ENCODE measurements around the gene CLPTM1L. TPM values are rescaled to one million over a fixed set of nuclear protein-coding genes. Genes with fewer than 3 reads are reported as not detected.

CLPTM1L gene
- total RNA-seq, 1 donor from 2014 or later: 84.8 TPM

GRCh38 chr5:1299961-1300360, 44.9 kb downstream of the CLPTM1L start:
- peaks cover 53% of the 10 kb centered on the region for H3K27me3 Mint-ChIP-seq
- H3K4me3 Mint-ChIP-seq: no peak overlapping the region
- TF ChIP-seq, protein P1, sequence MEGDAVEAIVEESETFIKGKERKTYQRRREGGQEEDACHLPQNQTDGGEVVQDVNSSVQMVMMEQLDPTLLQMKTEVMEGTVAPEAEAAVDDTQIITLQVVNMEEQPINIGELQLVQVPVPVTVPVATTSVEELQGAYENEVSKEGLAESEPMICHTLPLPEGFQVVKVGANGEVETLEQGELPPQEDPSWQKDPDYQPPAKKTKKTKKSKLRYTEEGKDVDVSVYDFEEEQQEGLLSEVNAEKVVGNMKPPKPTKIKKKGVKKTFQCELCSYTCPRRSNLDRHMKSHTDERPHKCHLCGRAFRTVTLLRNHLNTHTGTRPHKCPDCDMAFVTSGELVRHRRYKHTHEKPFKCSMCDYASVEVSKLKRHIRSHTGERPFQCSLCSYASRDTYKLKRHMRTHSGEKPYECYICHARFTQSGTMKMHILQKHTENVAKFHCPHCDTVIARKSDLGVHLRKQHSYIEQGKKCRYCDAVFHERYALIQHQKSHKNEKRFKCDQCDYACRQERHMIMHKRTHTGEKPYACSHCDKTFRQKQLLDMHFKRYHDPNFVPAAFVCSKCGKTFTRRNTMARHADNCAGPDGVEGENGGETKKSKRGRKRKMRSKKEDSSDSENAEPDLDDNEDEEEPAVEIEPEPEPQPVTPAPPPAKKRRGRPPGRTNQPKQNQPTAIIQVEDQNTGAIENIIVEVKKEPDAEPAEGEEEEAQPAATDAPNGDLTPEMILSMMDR (conservative IDR thresholded peaks at IDR 0.05): no peak
- no peaks in the 10 kb centered on the region for H3K9me3 Mint-ChIP-seq
- peaks cover 5% of the 10 kb centered on the region for H3K4me1 Mint-ChIP-seq (ENCODE audit: unreplicated experiment)
- no peaks in the 10 kb centered on the region for H3K36me3 Mint-ChIP-seq
- H3K27ac Mint-ChIP-seq: no peak overlapping the region
- no peak for DNase-seq (ENCODE audit: extremely low spot score, unreplicated experiment)

DNA sequence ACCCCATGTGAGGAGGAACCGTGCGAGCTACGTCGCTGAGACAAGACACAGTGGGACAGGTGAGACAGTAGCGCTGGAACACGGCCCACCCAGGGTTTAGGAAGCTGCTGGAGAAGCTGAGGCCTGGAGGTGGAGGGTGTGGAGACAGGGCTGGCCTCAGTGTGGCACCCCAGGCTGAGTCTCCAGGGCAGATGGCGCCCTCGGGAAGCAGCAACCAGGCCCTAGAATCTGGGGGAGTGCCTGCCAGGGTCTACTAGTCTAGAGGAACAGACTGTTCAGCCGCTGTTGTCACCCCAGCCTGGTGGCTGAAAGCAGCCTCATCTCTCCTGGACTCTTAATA, 45.4 kb downstream of the CLPTM1L start:
- H3K27me3 Mint-ChIP-seq: peaks cover 49% of the 10 kb centered on the region

DNA sequence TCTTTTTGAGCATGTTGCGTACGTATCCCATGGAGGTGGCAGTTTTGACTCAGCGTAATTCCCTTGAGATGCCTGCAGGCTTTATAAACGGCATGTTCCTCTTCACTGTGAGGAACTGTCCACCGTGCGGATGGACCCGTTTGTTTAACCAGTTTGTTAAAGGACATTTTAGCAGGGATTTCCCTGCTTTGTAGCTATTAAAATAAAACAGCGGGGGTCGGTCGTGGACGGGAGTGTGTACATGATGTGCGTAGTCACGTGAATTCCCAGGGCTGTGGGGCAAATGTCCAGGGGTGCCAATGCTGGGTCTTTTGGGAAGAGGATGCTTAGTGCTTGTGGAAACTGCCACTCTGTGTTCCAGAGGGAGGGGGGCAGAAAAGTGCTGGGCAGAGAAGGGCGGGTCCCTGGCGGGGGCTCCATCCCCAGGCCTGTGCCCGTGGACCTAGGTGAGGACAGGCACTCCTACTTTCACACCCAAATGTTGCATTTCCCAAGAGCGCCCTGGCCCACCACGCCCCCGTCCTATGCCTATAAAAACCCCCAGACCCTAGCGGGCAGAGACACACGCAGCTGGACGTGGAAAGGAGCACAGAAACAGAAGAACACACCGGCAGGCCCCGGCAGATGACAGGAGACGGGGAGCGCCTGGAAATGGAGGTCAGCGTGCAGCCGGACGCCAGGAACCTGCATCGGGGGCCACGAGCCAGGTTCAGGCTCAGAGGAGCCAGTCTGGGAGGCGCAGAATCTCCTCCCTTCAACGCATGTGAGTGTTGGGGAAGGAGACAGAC, 46.0 kb downstream of the CLPTM1L start:
- H3K36me3 Mint-ChIP-seq: no peaks in the 10 kb centered on the region
- no peaks in the 10 kb centered on the region for H3K9me3 Mint-ChIP-seq
- no peak overlapping the region for H3K4me3 Mint-ChIP-seq
- peaks cover 5% of the 10 kb centered on the region for H3K4me1 Mint-ChIP-seq (ENCODE audit: unreplicated experiment)
- H3K27ac Mint-ChIP-seq: no peak overlapping the region
- peaks cover 44% of the 10 kb centered on the region for H3K27me3 Mint-ChIP-seq
- no peak for DNase-seq (ENCODE audit: extremely low spot score, unreplicated experiment)
- TF ChIP-seq, protein P1 (conservative IDR thresholded peaks at IDR 0.05): no peak

More for the DNA sequence above, 45.4 kb downstream of the CLPTM1L start:
- TF ChIP-seq, protein P1 (conservative IDR thresholded peaks at IDR 0.05): no peak
- no peak overlapping the region for H3K4me3 Mint-ChIP-seq
- no peak for DNase-seq (ENCODE audit: extremely low spot score, unreplicated experiment)
- H3K36me3 Mint-ChIP-seq: no peaks in the 10 kb centered on the region
- H3K9me3 Mint-ChIP-seq: no peaks in the 10 kb centered on the region
- H3K27ac Mint-ChIP-seq: no peak overlapping the region
- peaks cover 5% of the 10 kb centered on the region for H3K4me1 Mint-ChIP-seq (ENCODE audit: unreplicated experiment)

GRCh38 chr5:1298067-1298551, 46.8 kb downstream of the CLPTM1L start:
- DNase-seq (ENCODE audit: extremely low spot score, unreplicated experiment): no peak
- no peak overlapping the region for H3K27ac Mint-ChIP-seq
- peaks cover 5% of the 10 kb centered on the region for H3K4me1 Mint-ChIP-seq (ENCODE audit: unreplicated experiment)
- H3K27me3 Mint-ChIP-seq: peaks cover 39% of the 10 kb centered on the region
- no peak overlapping the region for H3K4me3 Mint-ChIP-seq
- TF ChIP-seq, protein P1 (conservative IDR thresholded peaks at IDR 0.05): no peak
- H3K36me3 Mint-ChIP-seq: no peaks in the 10 kb centered on the region
- no peaks in the 10 kb centered on the region for H3K9me3 Mint-ChIP-seq

DNA sequence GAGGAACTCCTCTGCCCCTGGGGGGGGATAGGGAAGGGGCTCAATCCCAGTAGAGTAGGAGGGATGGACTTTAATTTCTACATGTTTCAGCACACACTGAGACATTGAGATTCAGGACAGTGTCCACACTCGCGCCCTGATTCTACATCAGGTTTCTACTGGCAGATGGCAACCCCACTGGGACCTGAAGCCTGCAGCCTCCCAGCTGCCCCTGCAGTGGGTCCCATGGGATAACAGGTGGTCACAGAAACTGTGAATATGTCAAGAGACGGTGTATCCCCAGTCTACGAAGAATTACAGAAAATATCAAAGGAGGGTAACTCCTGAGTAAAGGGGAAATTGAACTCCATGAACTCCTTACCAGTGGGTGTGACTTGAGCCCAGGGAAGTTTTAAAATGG, 47.7 kb downstream of the CLPTM1L start:
- no peak for DNase-seq (ENCODE audit: extremely low spot score, unreplicated experiment)
- no peak overlapping the region for H3K4me3 Mint-ChIP-seq
- TF ChIP-seq, protein P1 (conservative IDR thresholded peaks at IDR 0.05): no peak
- peaks cover 5% of the 10 kb centered on the region for H3K4me1 Mint-ChIP-seq (ENCODE audit: unreplicated experiment)
- H3K27me3 Mint-ChIP-seq: peaks cover 41% of the 10 kb centered on the region
- no peaks in the 10 kb centered on the region for H3K36me3 Mint-ChIP-seq
- H3K9me3 Mint-ChIP-seq: no peaks in the 10 kb centered on the region
- H3K27ac Mint-ChIP-seq: no peak overlapping the region

Measured in type B pancreatic cell (in vitro differentiated cells).